GM21390 (cell line): ENCODE measurements around the gene UBE2U.

Source experiments
- ATAC-seq: cut with Tn5 transposase; IDR thresholded peaks from one replicate; pipeline ENCODE4 v1.9.1; 2021; ENCODE audit not compliant: unreplicated experiment

Gene UBE2U

GRCh38 chr1:64290420-64290819, 87.0 kb downstream of the UBE2U start:
- no peak for ATAC-seq

GRCh38 chr1:64291931-64292330, 88.5 kb downstream of the UBE2U start:
- ATAC-seq = no peak

GRCh38 chr1:64292399-64292798, 89.0 kb downstream of the UBE2U start:
- no peak for ATAC-seq

- ATAC-seq = no peak
Measured at GRCh38 chr1:64293820-64294219, 90.4 kb downstream of the UBE2U start.

- ATAC-seq = no peak
Measured at GRCh38 chr1:64295136-64295535, 91.7 kb downstream of the UBE2U start.

GRCh38 chr1:64295561-64295960, 92.1 kb downstream of the UBE2U start:
- no peak for ATAC-seq

- no peak for ATAC-seq
Measured at GRCh38 chr1:64296459-64296858, 93.0 kb downstream of the UBE2U start.

GRCh38 chr1:64302194-64302593, 98.8 kb downstream of the UBE2U start:
- no peak for ATAC-seq

GRCh38 chr1:64302971-64303370, 99.5 kb downstream of the UBE2U start:
- no peak for ATAC-seq

- no peak for ATAC-seq
Measured at GRCh38 chr1:64304823-64305222, 101.4 kb downstream of the UBE2U start.

GRCh38 chr1:64308866-64309265, 105.4 kb downstream of the UBE2U start:
- ATAC-seq = no peak

GRCh38 chr1:64309431-64309831, 106.0 kb downstream of the UBE2U start:
- ATAC-seq = no peak

GRCh38 chr1:64310760-64311159, 107.3 kb downstream of the UBE2U start:
- no peak for ATAC-seq

- no peak for ATAC-seq
Measured at GRCh38 chr1:64312431-64312830, 109.0 kb downstream of the UBE2U start.

- ATAC-seq = no peak
Measured at GRCh38 chr1:64315402-64315801, 112.0 kb downstream of the UBE2U start.
